HG03571 (cell line): Measurements from ENCODE around the gene SRGAP2B.
"Not testable (repeated sequence)": the region's sequence is repeated elsewhere in the genome, so short reads cannot be mapped to it uniquely, and the experiment has no call there.

Experiments used
- ATAC-seq: cut with Tn5 transposase; IDR thresholded peaks from one replicate; pipeline ENCODE4 v1.9.1; 2021; ENCODE audit not compliant: unreplicated experiment

The SRGAP2B gene

GRCh38 chr1:144960929-144961488 is 134.1 kb downstream of the SRGAP2B start:
- not testable (repeated sequence) for ATAC-seq

DNA sequence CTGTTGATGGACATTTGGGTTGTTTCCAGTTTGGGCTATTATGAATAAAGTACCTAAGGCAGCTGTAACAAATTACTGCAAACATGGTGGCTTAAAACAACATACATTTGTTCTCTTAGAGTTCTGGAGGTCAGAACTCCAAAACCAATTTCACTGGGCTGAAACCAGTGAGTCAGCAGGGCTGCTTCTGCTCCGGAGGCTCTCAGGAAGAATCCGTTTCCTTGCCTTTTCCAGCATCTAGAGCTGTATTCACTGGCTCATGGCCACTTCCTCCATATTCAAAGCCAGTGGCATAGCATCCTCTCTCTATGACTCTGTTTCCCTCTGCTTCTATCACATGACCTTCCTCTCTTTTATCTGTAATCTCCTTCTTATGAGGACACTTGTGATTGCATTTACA is 146.7 kb downstream of the SRGAP2B start:
- ATAC-seq: not testable (repeated sequence)

GRCh38 chr1:144947495-144947894 is 147.6 kb downstream of the SRGAP2B start:
- not testable (repeated sequence) for ATAC-seq

GRCh38 chr1:144946525-144947480 is 148.3 kb downstream of the SRGAP2B start:
- not testable (repeated sequence) for ATAC-seq

GRCh38 chr1:144941710-144942109 is 153.4 kb downstream of the SRGAP2B start:
- not testable (repeated sequence) for ATAC-seq

- not testable (repeated sequence) for ATAC-seq
These were observed 155.1 kb downstream of the SRGAP2B start for GRCh38 chr1:144940054-144940453.

DNA sequence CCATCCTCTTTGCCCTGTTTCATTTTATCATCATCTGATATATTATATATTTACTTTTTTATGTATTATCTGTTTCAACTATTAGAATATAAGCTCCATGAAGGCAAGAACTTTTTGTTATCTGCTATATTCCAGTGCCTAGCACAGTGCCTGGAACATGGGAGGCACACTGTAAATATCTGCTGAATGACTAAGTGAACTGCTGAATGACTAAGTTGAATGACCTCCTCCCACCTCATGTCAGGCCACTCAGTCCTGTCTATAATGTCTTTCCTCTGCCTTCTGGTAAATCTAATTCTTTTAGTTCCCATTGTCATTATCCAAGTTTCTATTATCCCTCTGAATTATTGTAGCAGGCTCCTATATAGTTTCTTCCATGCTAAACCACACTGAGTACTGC is 156.5 kb downstream of the SRGAP2B start:
- ATAC-seq: not testable (repeated sequence)

- not testable (repeated sequence) for ATAC-seq
These were observed 158.9 kb downstream of the SRGAP2B start for GRCh38 chr1:144936186-144936732.

DNA sequence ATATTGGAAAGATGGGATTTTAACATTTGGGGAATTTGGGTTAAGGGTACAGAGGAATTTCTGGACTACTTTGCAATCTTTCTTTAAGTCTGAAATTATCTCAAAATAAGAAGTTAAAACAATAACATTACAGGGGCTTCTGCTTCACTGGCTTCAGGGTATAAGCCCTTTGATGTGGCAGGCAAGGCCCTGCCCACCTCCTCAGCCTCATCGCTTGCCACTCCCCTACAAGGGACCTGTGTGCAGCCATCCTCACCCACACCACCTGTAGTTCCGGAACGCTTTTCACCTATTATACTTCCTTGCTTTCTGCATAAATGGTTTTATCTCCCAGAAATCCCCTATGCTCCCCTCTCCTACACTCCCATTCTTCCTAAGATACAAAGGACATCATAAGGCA is 159.8 kb downstream of the SRGAP2B start:
- not testable (repeated sequence) for ATAC-seq

DNA sequence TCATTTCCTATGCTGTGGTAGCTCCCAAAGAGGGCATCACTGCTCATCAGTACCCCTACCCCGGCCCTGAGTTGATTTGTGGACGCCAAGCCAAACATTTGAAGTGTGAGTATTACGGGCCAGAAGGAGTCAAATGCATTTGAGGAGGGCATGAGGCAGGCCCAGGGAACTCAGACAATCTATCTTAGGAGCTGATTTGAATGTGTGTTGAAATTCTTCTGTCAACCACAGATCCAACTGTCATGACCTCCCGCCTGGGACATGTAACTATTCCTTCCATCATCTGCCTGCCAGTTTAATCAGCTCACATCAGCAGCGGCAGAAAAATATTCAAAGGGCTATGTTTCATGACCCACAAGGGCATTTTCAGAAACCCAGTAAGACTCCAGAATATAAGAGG is 162.1 kb downstream of the SRGAP2B start:
- ATAC-seq: not testable (repeated sequence)

DNA sequence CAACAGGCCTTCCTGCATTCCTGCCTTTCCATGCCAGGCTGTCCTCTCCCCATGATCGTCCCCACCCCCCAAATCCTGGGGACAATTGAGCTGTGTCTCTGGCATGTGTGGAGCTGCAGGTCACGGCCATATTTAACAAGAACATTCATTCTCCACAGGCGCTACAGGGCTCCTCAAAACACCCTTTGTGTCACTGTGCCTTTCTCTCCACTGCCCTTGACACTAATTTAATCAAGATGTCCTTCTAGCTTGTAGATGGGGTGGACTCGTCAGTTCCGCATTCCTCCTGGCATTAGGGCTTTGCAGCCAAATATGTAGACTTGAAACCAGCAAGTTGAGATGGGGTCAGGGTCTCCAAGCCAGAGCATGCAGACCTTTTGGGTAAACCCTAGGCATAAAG is 163.0 kb downstream of the SRGAP2B start:
- not testable (repeated sequence) for ATAC-seq

GRCh38 chr1:144931553-144931952 is 163.6 kb downstream of the SRGAP2B start:
- not testable (repeated sequence) for ATAC-seq

GRCh38 chr1:144930085-144930777 is 164.9 kb downstream of the SRGAP2B start:
- ATAC-seq: not testable (repeated sequence)

DNA sequence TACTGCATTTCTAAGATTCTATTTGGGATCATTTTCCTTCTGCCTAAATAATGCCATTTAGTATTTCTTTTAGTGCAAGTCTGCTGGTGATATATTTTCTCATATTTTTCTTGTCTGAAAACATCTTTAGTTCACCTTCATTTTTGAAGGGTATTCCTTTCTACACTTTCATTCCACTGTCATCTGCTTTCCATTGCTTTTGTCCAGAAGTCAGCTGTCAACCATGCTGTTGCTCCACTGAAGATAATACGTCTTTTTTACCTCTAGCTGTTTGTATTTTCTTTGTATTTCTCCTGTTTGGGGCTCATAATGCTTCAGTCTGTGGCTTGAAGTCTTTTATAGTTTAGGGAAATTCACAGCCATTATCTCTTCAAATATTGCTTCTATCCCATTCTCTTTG is 167.8 kb downstream of the SRGAP2B start:
- ATAC-seq: not testable (repeated sequence)

GRCh38 chr1:144923640-144924039 is 171.5 kb downstream of the SRGAP2B start:
- not testable (repeated sequence) for ATAC-seq

DNA sequence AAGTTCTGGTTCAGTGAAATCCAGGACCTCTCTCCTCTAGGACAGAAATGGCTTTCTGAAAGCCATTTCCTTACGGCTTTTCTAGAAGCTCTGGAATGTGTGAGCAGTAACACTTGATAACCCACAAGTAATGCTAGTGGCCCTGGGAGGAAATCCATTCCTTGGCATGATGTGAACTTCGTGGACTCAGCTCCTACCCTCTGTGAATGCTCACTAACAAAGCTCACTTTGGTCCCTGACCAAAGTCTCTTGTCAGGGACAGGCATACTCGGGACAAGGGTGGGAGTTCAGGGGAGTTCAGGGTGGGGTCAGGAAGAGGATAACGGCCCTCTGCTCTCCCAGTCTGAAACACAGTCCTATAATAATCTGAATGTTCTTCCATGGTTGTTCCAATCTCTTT is 172.3 kb downstream of the SRGAP2B start:
- ATAC-seq: not testable (repeated sequence)

GRCh38 chr1:144919106-144919505 is 176.0 kb downstream of the SRGAP2B start:
- ATAC-seq: not testable (repeated sequence)

DNA sequence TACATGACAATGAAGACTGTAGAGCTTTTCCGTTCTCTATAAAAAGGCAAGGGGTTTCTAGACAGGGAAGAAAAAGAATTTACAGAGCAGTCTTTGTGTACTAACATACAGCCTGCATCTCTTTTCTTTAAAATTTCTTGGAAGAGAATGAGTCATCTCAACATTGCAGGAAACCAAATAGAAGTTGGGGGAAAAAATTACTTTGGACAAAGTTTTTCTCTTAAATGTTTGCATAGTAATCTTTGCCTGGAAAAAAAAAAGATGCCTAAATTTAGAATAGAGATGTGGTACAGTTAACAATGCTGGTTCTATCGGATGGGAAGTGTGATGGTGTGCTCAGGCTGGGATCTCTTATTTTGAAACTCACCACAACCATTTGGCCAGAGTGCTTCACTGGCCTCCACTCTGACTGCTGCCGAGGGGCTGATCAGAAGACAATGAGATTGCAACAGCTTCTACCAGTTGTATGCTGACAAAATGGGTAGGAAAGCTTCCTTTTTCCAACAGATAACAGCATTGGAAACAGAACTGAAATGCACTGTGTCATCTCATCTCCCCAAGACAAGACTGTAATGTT is 177.0 kb downstream of the SRGAP2B start:
- not testable (repeated sequence) for ATAC-seq

DNA sequence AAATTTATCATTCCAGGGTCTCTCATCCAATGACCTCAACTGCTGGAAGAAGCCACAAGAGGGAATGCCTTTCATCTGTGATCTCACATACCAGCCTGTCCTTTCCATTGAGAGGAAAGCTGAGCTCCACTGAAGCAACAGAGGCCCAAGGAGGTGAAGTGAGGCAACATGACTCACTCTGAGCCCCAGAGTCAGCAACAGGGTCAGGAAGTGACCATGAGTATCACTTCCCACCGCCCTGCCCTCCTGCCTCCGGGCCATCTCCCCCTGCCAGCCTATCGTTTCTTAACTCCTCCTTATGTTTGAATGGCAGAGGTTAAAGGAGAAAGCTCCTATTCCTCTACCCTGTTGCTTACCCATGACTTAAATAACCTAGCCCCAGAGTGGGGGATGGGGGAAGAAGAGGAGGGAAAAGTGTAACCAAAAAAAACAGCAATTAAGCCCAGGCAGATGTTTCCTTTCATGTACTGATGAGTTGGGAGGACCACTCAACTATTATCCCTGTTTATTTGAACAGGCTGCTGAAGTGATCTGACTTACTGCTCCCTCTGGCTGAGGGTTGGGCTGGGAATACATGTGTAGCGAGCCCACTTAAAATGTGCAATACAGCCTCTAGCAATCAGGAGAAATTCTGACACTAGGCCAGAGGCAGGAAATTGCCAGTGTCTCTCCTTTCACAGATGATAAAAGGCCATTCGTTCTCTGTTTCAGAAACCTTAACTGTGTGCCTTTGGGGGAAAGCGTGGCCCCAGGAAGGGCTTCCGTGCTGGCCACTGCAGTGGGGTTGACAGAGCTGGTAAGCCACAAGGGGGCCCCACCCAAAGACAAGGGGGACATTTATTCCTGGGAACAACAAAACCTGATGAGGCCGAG is 177.7 kb downstream of the SRGAP2B start:
- not testable (repeated sequence) for ATAC-seq
